HepG2 (cell line): ENCODE data around the gene RBM23. TPM values are rescaled to one million over a fixed set of nuclear protein-coding genes. Genes with fewer than 3 reads are reported as not detected.

Experiments used
- AGO1 ChIP-seq: fragments of 200-400 bp; formaldehyde crosslinking; IDR thresholded peaks from 2 replicates; pipeline ENCODE4 v1.6.1; 2017; ENCODE audit warnings: mild to moderate bottlenecking, low read depth, low read length, moderate library complexity; ENCODE audit not compliant: poor library complexity, severe bottlenecking
- CEBPG ChIP-seq: IDR thresholded peaks from 2 replicates; pipeline ENCODE4 v1.6.1; 2016
- CREB1 ChIP-seq, 2 experiments: fragments of 450-650 bp in 1 of 2; IDR thresholded peaks; 2 replicates each; pipeline ENCODE4 v1.6.1; 2016 to 2017; ENCODE audit warnings: control low read depth in 1 of 2, mild to moderate bottlenecking in 1 of 2, missing compliant biosample characterization in 1 of 2, missing genetic modification characterization in 1 of 2
- ETS1 ChIP-seq: sonication (generic); formaldehyde crosslinking; IDR thresholded peaks from 2 replicates; pipeline ENCODE4 v1.4.0; 2020; ENCODE audit warnings: missing genetic modification reagents
- GATAD2A ChIP-seq: IDR thresholded peaks from 2 replicates; pipeline ENCODE4 v1.6.1; 2016
- MXD4 ChIP-seq: IDR thresholded peaks from 2 replicates; pipeline ENCODE4 v1.6.1; 2016; ENCODE audit warnings: mild to moderate bottlenecking, missing biosample characterization, missing genetic modification reagents
- NR2F6 ChIP-seq, 2 experiments: IDR thresholded peaks; 2 replicates each; pipeline ENCODE4 v1.6.1; 2016; ENCODE audit warnings: antibody characterized with exemption in 1 of 2, mild to moderate bottlenecking in 1 of 2
- SNAPC5 ChIP-seq: sonication (generic); formaldehyde crosslinking; IDR thresholded peaks from 2 replicates; pipeline ENCODE4 v1.8.1; 2023; ENCODE audit warnings: mild to moderate bottlenecking, missing genetic modification reagents, borderline replicate concordance
- TFE3 ChIP-seq: IDR thresholded peaks from 2 replicates; pipeline ENCODE4 v1.6.1; 2016
- TGIF2 ChIP-seq: IDR thresholded peaks from 2 replicates; pipeline ENCODE4 v1.6.1; 2016; ENCODE audit warnings: control low read depth, missing compliant biosample characterization
- TOPORS ChIP-seq: sonication (generic); formaldehyde crosslinking; IDR thresholded peaks from 2 replicates; pipeline ENCODE4 v1.8.0; 2023; ENCODE audit warnings: mild to moderate bottlenecking, missing genetic modification reagents
- ZKSCAN5 ChIP-seq: sonication (generic); formaldehyde crosslinking; IDR thresholded peaks from 2 replicates; pipeline ENCODE4 v1.5.1; 2020; ENCODE audit warnings: mild to moderate bottlenecking, missing genetic modification reagents
- ZNF318 ChIP-seq: sonication (generic); formaldehyde crosslinking; IDR thresholded peaks from 2 replicates; pipeline ENCODE4 v1.4.0; 2020; ENCODE audit warnings: mild to moderate bottlenecking, missing genetic modification reagents
- polyA plus RNA-seq, 8 experiments: library from polyadenylated mRNA; depleted of rRNA in 3 of 8; stranded (reverse) in 7 of 8; unstranded in 1 of 8; fragments of >200 nt; fragmentation: Illumina TruSeq in 4 of 8; extraction: Trizol in 4 of 8; gene quantifications; 2 replicates each; pipeline versions ENCODE4 v1.2.1 to v1.2.3, GENCODE V29; 2011 to 2016; ENCODE audit warnings: low read depth in 4 of 8, missing spikeins in 1 of 8, mixed read lengths in 1 of 8; ENCODE audit not compliant: insufficient read depth in 1 of 8
- total RNA-seq, 5 experiments: library from RNA; depleted of rRNA; stranded (reverse); fragments of >200 nt; fragmentation: Illumina TruSeq; extraction: Trizol; gene quantifications; 2 replicates each; pipeline ENCODE4 v1.2.3, GENCODE V29; 2016; ENCODE audit warnings: low read depth in 1 of 5

Gene RBM23
- total and polyA plus RNA-seq, 2 of the 13 experiments (the other 11 are each of a cell fraction or from before 2014, with no cell fraction given): 1.5 to 2.1 TPM

- TF ChIP-seq AGO1 (peak; percentile 86), GATAD2A (CRISPR knock-in tag) (peak; percentile 96), TFE3 (CRISPR knock-in tag) (peak; percentile 66; the same call in 1 of the 2 replicates), SNAPC5 (CRISPR knock-in tag) (peak; percentile 48; the same call in 1 of the 2 replicates), MXD4 (CRISPR knock-in tag) (peak; percentile 92), CREB1 (IDR thresholded peaks at IDR 0.05) (peak; percentile 88), CREB1 (CRISPR knock-in tag; IDR thresholded peaks at IDR 0.05) (no peak), ZKSCAN5 (CRISPR knock-in tag) (peak; percentile 77), NR2F6 (IDR thresholded peaks at IDR 0.05) (peak; percentile 76), NR2F6 (CRISPR knock-in tag; IDR thresholded peaks at IDR 0.05) (peak; percentile 86), TOPORS (CRISPR knock-in tag) (peak; percentile 99), ETS1 (CRISPR knock-in tag) (peak; percentile 90), TGIF2 (CRISPR knock-in tag) (peak; percentile 88; the same call in 1 of the 2 replicates), ZNF318 (CRISPR knock-in tag) (peak; percentile 98), CEBPG (CRISPR knock-in tag) (peak; percentile 98)
Observed at GRCh38 chr14:22929104-22929960, 10.4 kb upstream of the RBM23 start, which contains the start of gene PRMT5 (continued).
